HL-60 (cell line): ENCODE results near the gene TBC1D22A.

Experiments used
- DNase-seq, 2 experiments: peaks; one replicate each; pipeline ENCODE4 v3.0.0-alpha.2; 2010 to 2020; ENCODE audit warnings: low read depth in 1 of 2, low spot score in 1 of 2
- H3K27ac ChIP-seq: fragments of 250-450 bp; sonication (Bioruptor Pico); replicated peaks from 2 replicates; pipeline ENCODE4 v1.5.1; 2020; ENCODE audit warnings: mild to moderate bottlenecking, moderate library complexity
- H3K27me3 ChIP-seq: fragments of 250-450 bp; sonication (Bioruptor Pico); 2 replicates; pipeline ENCODE4 v1.5.1; 2021; ENCODE audit warnings: mild to moderate bottlenecking, moderate library complexity; ENCODE audit not compliant: insufficient read depth, poor library complexity, severe bottlenecking
- H3K4me3 ChIP-seq: replicated peaks from 2 replicates; pipeline ENCODE4 v1.5.1; 2011; ENCODE audit warnings: mild to moderate bottlenecking, control low read depth, low read length; ENCODE audit not compliant: insufficient read depth
- GABPA ChIP-seq: IDR thresholded peaks from 2 replicates; pipeline ENCODE4 v1.6.1; 2012; ENCODE audit warnings: low read depth
- POLR2AphosphoS5 ChIP-seq: IDR thresholded peaks from 2 replicates; pipeline ENCODE4 v1.6.1; 2012; ENCODE audit warnings: low read depth
- SPI1 ChIP-seq: IDR thresholded peaks from 2 replicates; pipeline ENCODE4 v1.6.1; 2012; ENCODE audit warnings: low read depth, mild to moderate bottlenecking, borderline replicate concordance
- TF ChIP-seq, protein P1 (sequence below): IDR thresholded peaks from 2 replicates; pipeline ENCODE4 v1.6.1; 2012; ENCODE audit warnings: low read depth; ENCODE audit not compliant: insufficient replicate concordance
- TF ChIP-seq, protein P2 (sequence below): IDR thresholded peaks from one replicate; pipeline ENCODE4 v1.5.1; 2011; ENCODE audit warnings: low read length, control low read depth, inconsistent platforms; ENCODE audit not compliant: insufficient read depth

Gene TBC1D22A

DNA sequence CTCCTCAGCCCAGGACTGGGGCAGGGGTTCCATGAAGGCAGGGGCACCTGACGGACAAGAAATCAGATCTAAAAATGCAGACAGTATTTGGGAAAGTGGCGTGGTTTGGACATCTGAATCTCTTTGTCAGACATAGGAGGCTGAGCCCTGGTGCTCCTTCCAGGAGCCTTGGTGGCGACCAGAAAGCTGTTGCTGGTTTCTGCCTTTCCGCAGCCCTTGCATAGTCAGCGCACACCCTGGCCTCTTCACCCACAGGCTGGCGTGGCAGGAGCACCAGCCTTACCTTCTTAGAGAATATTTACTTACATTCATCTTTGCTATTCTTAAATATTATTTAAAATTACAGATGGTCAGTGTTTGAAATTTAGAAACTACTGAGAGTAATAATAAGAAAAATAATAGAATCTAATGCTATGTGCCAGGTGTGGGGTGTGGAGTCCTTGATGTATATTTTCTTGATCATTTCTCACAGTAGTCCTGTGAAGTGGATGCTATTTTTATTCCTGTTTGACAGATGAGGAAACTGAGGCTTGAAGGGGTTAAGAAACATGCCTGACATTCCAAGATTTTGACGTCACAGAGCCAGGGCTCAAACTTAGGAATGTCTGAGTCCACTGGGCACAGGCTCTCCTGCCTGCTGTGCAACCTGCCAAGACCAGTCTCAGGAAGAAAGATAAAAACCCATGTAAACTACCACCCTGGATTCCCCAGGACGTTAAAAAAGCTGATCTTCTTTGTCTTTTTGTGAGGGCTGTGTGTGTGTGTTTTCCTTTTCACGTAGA lies 51.6 kb downstream of the TBC1D22A start:
- H3K27me3 ChIP-seq: no peaks in the 10 kb centered on the region
- H3K27ac ChIP-seq: no peak overlapping the region
- DNase-seq: no peak
- no peak overlapping the region for H3K4me3 ChIP-seq
- TF ChIP-seq, protein P1, sequence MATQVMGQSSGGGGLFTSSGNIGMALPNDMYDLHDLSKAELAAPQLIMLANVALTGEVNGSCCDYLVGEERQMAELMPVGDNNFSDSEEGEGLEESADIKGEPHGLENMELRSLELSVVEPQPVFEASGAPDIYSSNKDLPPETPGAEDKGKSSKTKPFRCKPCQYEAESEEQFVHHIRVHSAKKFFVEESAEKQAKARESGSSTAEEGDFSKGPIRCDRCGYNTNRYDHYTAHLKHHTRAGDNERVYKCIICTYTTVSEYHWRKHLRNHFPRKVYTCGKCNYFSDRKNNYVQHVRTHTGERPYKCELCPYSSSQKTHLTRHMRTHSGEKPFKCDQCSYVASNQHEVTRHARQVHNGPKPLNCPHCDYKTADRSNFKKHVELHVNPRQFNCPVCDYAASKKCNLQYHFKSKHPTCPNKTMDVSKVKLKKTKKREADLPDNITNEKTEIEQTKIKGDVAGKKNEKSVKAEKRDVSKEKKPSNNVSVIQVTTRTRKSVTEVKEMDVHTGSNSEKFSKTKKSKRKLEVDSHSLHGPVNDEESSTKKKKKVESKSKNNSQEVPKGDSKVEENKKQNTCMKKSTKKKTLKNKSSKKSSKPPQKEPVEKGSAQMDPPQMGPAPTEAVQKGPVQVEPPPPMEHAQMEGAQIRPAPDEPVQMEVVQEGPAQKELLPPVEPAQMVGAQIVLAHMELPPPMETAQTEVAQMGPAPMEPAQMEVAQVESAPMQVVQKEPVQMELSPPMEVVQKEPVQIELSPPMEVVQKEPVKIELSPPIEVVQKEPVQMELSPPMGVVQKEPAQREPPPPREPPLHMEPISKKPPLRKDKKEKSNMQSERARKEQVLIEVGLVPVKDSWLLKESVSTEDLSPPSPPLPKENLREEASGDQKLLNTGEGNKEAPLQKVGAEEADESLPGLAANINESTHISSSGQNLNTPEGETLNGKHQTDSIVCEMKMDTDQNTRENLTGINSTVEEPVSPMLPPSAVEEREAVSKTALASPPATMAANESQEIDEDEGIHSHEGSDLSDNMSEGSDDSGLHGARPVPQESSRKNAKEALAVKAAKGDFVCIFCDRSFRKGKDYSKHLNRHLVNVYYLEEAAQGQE: no peak
- TF ChIP-seq, protein P2, sequence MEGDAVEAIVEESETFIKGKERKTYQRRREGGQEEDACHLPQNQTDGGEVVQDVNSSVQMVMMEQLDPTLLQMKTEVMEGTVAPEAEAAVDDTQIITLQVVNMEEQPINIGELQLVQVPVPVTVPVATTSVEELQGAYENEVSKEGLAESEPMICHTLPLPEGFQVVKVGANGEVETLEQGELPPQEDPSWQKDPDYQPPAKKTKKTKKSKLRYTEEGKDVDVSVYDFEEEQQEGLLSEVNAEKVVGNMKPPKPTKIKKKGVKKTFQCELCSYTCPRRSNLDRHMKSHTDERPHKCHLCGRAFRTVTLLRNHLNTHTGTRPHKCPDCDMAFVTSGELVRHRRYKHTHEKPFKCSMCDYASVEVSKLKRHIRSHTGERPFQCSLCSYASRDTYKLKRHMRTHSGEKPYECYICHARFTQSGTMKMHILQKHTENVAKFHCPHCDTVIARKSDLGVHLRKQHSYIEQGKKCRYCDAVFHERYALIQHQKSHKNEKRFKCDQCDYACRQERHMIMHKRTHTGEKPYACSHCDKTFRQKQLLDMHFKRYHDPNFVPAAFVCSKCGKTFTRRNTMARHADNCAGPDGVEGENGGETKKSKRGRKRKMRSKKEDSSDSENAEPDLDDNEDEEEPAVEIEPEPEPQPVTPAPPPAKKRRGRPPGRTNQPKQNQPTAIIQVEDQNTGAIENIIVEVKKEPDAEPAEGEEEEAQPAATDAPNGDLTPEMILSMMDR: no peak
- TF ChIP-seq GABPA (no peak), POLR2AphosphoS5 (no peak), SPI1 (no peak)

DNA sequence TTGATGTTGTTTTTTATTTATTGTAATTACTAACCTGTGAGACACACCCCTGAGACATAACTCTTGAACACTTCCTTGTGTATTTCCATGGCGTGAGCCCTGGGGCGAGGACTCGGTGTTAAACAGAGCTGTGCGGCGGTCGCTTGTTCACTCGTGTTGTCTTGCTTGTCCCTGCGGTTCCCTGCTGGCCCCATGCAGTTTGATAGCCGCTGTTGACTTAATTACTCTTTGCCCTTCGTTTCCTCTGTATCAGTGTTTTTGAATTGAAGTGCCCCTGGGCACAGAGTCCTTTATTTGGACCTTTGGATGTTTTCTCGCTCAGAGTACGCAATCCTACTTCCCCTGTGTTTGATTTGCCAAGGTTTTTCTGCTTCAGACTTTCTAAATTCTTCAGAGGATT lies 52.7 kb downstream of the TBC1D22A start:
- H3K4me3 ChIP-seq: no peak overlapping the region
- no peaks in the 10 kb centered on the region for H3K27me3 ChIP-seq
- DNase-seq: no peak
- H3K27ac ChIP-seq: no peak overlapping the region
- TF ChIP-seq SPI1 (no peak), GABPA (no peak), POLR2AphosphoS5 (no peak)
- TF ChIP-seq, protein P1: no peak
- TF ChIP-seq, protein P2: no peak

DNA sequence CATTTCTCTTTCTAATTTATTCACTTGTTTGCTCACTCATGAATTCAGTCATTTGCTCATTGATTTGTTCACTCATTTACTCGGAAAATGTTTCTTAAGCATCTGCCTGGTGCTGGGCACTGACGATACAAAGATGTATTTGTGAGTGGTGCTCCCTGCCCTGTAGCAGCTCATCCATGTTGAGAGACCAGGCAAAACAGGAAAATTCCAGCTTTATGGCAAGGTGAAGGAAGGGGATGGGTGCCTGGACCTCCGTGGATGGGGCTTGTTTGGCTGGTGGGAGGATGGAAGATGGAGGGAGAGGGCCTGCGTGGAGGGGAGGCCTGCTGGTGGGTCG lies 53.1 kb downstream of the TBC1D22A start:
- no peak overlapping the region for H3K4me3 ChIP-seq
- TF ChIP-seq, protein P2: no peak
- TF ChIP-seq GABPA: no peak
- no peak for TF ChIP-seq POLR2AphosphoS5
- TF ChIP-seq, protein P1: no peak
- H3K27ac ChIP-seq: no peak overlapping the region
- no peaks in the 10 kb centered on the region for H3K27me3 ChIP-seq
- DNase-seq: no peak
